CD4-positive, alpha-beta T cell treated with Interleukin-17A for 4 hours (primary cell): Measurements from ENCODE around the gene AGRP.

Experiments used
- DNase-seq: peaks from one replicate; pipeline ENCODE4 v3.0.0-alpha.2; 2020; ENCODE audit warnings: mixed read lengths

Gene AGRP

GRCh38 chr16:67445126-67445426, 38.3 kb downstream of the AGRP start:
- DNase-seq: no peak

GRCh38 chr16:67444259-67445125, 38.9 kb downstream of the AGRP start:
- DNase-seq: no peak

GRCh38 chr16:67443265-67443664, 40.1 kb downstream of the AGRP start:
- no peak for DNase-seq

GRCh38 chr16:67442581-67443255, 40.6 kb downstream of the AGRP start:
- no peak for DNase-seq

- no peak for DNase-seq
Observed at GRCh38 chr16:67441907-67442306, 41.4 kb downstream of the AGRP start.

- DNase-seq: no peak
Observed at GRCh38 chr16:67441271-67441753, 42.0 kb downstream of the AGRP start.

- no peak for DNase-seq
Observed at GRCh38 chr16:67438824-67439393, 44.4 kb downstream of the AGRP start.

GRCh38 chr16:67438098-67438791, 45.1 kb downstream of the AGRP start:
- no peak for DNase-seq

- no peak for DNase-seq
Observed at GRCh38 chr16:67437513-67437912, 45.8 kb downstream of the AGRP start.

- DNase-seq: no peak
Observed at GRCh38 chr16:67436640-67437193, 46.6 kb downstream of the AGRP start.

- no peak for DNase-seq
Observed at GRCh38 chr16:67435758-67436164, 47.6 kb downstream of the AGRP start.

GRCh38 chr16:67433131-67433719, 50.1 kb downstream of the AGRP start:
- no peak for DNase-seq
